GM18868 (cell line): ENCODE measurements around the gene APELA.

ENCODE experiments used
- ATAC-seq: cut with Tn5 transposase; IDR thresholded peaks from one replicate; pipeline ENCODE4 v1.9.1; 2021; ENCODE audit warnings: mild to moderate bottlenecking, moderate library complexity; ENCODE audit not compliant: unreplicated experiment

Gene APELA

GRCh38 chr4:164876700-164877324, at the start of gene APELA:
APELA (plus strand) TSS chr4:164877178; CDS start chr4:164877332, 154 bp downstream.
- peak; percentile 98 for ATAC-seq

GRCh38 chr4:164828955-164829354, 48.0 kb upstream of the APELA start:
- peak; percentile 56 for ATAC-seq

- no peak for ATAC-seq
Observed at GRCh38 chr4:164846566-164846965, 30.4 kb upstream of the APELA start.

- no peak for ATAC-seq
Observed at GRCh38 chr4:164847016-164847415, 30.0 kb upstream of the APELA start.

GRCh38 chr4:164847967-164848649, 28.9 kb upstream of the APELA start:
- ATAC-seq: no peak

GRCh38 chr4:164856396-164856795, 20.6 kb upstream of the APELA start:
- ATAC-seq: no peak

GRCh38 chr4:164866817-164867490, 10.0 kb upstream of the APELA start:
- peak; percentile 56 for ATAC-seq

GRCh38 chr4:164871673-164872072, 5.3 kb upstream of the APELA start:
- ATAC-seq: no peak

GRCh38 chr4:164872481-164872880, 4.5 kb upstream of the APELA start:
- no peak for ATAC-seq

- no peak for ATAC-seq
Observed at GRCh38 chr4:164874789-164875188, 2.2 kb upstream of the APELA start.

- no peak for ATAC-seq
Observed at GRCh38 chr4:164880489-164881262, 3.7 kb downstream of the APELA start.

GRCh38 chr4:164888096-164888715, 11.2 kb downstream of the APELA start:
- no peak for ATAC-seq

- ATAC-seq: no peak
Observed at GRCh38 chr4:164890691-164891090, 13.7 kb downstream of the APELA start.

- ATAC-seq: peak; percentile 82
Observed at GRCh38 chr4:164892018-164892417, 15.0 kb downstream of the APELA start.

- ATAC-seq: peak; percentile 90
Observed at GRCh38 chr4:164894702-164895101, 17.7 kb downstream of the APELA start.

GRCh38 chr4:164902608-164903007, 25.6 kb downstream of the APELA start:
- no peak for ATAC-seq

GRCh38 chr4:164904336-164904735, 27.4 kb downstream of the APELA start:
- ATAC-seq: no peak

- ATAC-seq: no peak
Observed at GRCh38 chr4:164904941-164905340, 28.0 kb downstream of the APELA start.

- ATAC-seq: no peak
Observed at GRCh38 chr4:164906368-164906767, 29.4 kb downstream of the APELA start.

GRCh38 chr4:164913506-164913905, 36.5 kb downstream of the APELA start:
- peak; percentile 82 for ATAC-seq

- no peak for ATAC-seq
Observed at GRCh38 chr4:164918956-164919355, 42.0 kb downstream of the APELA start.
